DMS53 treated with DMSO at 0.1 percent for 48 hours (cell line): ENCODE data around the gene CHFR.
"Not testable (repeated sequence)": the region's sequence is repeated elsewhere in the genome, so short reads cannot be mapped to it uniquely, and the experiment has no call there.

Experiments used
- DNase-seq: peaks from one replicate; lab custom pipeline; 2025; ENCODE audit not compliant: unreplicated experiment; lab: John Stamatoyannopoulos, UW

The CHFR gene

DNA sequence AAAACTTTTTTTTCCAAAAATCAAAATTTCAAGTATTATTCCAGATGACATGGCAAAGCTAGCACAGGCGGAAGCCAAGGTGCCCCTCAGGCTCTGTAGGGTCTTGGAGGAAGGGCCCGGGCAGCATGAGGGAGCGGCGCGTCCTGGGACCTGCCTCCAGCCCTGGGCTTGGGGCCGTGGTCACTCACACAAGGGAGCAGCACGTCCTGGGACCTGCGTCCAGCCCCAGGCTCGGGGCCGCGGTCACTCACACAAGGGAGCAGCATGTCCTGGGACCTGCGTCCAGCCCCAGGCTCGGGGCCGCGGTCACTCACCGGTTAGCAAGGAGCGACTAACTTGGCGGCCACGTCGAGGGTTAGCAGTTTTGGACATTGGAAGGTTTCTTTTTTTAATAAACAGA, 46.9 kb downstream of the CHFR start:
- no peak for DNase-seq

DNA sequence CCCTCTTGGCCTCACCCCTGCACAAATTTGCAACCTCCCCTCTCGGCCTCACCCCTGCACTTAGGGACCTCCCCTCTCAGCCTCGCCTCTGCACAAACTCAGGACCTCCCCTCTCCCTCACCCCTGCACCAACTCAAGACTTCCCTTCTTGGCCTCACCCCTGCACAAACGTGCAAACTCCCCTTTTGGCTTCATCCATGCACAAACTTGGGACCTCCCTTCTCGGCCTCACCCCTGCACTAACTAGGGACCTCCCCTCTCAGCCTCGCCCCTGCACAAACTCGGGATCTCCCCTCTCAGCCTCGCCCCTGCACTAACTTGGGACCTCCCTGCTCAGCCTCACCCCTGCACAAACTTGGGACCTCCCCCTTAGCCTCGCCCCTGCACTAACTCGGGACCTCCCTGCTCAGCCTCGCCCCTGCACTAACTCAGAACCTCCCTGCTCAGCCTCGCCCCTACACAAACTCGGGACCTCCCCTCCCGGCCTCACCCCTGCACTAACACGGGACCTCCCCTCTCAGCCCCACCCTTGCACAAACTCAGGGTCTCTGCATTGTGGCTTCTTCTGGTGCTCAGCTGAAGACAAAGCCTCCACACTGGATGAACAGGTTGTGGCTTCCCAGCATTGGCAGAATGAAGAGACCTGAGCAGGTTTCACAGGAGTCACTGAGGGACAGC, 47.7 kb downstream of the CHFR start:
- no peak for DNase-seq

DNA sequence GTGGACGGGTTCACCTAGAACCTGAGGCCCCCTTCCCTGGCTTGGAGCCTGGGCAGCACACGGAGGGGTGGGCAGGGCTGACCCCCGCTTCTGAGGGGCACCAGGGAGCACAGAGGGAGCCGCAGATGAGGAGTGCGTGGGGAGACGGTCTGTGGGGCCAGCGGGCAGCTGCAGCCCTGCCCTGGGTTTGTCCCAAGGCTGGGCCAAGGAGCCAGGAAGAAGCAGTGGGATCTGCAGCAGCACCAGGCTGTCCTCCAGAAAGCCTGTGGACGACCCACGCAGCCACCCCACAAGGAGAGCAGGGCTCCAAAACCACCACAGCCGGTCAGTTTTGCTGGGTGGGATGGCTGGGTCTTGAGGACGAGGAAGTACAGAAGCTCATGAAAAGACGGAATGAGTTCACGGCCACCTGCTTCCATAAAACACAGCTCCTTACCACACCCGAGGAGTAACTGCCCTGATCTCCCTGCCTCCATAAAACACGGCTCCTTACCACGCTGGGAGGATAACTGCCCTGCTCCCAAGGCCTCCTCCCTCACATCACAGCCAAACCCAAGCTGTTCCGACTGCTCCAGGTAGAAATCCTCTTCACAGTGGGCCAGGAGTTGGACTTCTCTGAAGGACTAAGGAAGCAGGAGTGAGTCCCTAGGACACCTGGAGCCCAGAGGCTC, 48.9 kb downstream of the CHFR start:
- no peak for DNase-seq

DNA sequence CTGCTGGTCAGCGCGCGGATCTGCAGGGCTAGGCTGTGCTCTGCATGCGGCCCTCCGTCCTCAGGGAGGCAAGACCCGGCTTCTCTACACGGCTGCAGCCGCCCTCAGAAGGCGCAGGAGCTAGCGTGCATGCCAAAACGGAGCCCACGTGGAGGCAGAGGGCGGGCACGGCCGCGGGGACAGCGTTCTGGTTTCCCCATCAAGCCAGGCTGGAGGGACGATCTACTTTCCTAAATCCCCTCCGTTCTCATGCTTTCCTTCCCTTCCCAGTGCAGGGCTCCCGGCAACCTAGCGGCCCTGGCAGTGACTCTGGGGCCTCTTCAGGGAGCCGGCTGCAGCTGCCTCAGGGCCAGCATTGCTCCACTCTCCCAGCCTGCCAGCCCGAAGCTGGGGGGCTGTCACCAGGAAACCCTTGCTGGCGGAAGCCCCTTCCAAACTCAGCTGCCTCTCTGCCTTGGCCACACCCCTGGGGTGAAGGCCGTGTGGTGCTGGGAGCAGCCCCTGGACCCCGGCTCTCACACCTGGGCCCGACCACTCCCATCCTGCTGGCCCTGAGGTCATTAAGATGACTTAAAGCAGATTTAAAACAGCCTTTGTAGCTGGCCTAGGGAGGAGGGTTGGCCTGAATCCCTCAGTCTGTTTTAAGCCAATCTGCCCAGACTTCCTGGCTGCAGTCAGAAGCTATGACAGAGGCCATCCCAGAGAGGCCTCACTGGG, 49.6 kb downstream of the CHFR start:
- DNase-seq, result no peak

DNA sequence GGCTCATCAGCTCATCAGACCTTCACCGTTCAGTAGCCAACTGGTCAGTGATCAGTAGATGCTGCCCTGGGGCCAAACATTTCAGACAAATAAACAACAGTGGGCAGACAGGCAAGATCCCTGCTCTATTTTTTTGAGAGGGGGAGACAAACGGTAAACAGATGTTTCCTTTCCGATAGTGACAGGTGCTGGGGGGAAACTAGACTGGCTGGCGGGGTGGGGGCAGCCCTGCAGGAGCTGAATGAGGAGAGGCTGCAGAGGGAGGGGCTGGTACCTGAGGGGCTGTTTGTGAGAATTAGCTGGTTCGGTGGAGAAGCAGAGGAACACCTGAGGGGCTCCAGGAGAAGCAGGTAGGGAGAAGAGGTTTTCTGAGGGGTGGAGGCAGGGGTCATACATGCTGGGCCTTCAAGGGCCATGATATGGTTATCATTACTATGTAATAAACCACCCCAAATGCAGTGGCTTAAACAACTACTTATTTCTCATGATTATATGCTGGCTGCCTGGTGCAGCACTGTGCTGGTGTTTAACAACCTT, 50.5 kb downstream of the CHFR start:
- DNase-seq, result no peak

DNA sequence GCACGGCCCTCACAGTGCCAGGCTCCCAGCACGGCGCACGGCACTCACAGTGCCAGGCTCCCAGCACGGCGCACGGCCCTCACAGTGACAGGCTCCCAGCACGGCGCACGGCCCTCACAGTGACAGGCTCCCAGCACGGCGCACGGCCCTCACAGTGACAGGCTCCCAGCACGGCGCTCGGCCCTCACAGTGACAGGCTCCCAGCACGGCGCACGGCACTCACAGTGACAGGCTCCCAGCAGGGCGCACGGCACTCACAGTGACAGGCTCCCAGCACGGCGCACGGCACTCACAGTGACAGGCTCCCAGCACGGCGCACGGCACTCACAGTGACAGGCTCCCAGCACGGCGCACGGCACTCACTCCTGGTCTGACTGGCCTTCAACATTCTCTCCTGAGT, 51.2 kb downstream of the CHFR start:
- DNase-seq, result not testable (repeated sequence)

DNA sequence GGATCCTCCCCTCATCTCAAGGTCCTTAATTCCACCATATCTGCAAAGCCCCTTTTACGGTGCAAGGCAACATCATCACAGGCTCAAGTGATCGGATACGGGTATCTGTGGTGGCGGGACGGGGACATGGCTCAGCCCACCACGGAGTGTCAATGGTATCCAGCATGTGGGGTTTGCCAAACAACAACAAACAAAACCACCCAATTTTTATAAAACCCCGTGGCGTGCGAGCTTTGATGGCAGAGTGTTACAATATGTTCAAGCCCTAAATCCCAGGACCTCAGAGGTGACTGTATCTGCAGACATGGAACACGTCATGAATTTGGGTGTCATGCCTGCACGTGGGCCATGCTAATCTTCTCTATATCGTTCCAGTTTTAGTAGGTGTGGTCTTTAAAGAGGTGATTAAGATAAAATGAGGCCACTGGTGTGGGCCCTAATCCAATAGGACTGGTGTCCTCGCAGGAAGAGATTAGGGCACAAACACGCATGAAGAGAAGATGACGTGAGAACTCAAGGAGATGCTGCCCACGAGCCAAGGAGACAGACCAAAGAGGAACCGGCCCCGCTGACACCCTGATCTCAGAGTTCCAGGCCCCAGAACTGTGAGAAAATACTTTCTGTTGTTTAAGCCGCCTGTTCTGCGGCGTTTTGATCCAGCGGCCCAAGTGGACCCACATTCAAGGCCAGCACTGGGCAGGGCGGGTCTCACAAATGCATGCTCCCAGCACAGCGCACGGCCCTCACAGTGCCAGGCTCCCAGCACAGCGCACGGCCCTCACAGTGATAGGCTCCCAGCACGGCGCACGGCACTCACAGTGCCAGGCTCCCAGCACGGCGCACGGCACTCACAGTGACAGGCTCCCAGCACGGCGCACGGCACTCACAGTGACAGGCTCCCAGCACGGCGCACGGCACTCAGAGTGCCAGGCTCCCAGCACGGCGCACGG, 52.1 kb downstream of the CHFR start:
- DNase-seq, result no peak

DNA sequence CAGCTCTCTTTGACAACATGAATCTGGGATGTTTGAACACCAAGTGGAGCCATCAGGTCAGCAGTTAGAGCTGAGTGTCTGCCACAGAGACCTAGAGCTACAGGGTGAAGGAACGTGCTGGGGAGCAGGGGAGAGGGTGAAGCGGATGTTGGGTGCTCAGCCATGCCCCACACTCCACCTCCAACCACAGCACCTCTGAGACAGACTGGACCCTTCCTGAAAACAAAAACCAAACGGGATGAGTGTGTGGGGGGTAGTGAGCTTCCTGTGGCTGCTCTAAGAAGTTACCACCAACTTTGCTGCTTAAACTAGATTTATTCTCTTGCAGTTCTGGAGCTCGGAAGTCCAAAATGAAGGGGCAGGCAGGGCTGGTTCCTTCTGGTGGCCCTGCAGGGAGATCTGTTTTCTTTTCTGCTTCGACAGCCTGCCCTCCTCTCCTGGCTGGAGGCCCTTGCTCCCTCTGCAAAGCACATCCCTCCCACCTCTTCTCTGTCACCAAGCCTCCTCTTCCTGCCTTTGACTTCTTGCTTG, 53.2 kb downstream of the CHFR start:
- no peak for DNase-seq

DNA sequence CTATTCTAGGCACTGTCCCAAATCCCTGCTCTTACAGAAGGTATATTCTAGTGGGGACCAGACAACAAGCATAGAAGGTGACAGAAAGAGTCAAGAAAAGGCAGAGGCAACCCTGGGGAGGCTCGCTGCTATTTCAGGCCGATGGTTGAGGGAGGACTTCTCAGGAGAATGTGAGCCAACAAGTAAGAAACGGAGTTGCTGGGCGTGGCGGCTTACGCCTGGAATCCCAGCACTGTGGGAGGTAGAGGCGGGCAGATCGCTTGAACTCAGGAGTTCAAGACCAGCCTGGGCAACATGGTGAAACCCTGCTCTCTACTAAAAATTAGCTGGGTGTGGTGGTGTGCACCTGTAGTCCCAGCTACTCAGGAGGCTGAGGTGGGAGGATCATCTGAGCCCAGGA, 54.1 kb downstream of the CHFR start:
- DNase-seq, result no peak

DNA sequence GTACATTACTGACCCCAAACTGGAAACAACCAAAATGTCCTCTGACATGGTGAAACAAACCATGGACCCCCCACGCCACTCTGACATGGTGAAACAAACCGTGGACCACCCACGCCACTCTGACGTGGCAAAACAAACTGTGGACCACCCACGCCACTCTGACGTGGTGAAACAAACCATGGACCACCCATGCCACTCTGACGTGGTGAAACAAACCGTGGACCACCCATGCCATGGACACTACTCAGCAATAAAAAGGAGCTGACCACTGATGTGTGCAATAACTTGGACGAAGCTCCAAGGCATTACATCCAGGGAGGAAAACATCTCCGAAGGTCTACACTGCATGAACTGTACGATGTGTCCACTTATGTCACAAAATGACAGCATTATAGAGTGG, 55.6 kb downstream of the CHFR start:
- no peak for DNase-seq

DNA sequence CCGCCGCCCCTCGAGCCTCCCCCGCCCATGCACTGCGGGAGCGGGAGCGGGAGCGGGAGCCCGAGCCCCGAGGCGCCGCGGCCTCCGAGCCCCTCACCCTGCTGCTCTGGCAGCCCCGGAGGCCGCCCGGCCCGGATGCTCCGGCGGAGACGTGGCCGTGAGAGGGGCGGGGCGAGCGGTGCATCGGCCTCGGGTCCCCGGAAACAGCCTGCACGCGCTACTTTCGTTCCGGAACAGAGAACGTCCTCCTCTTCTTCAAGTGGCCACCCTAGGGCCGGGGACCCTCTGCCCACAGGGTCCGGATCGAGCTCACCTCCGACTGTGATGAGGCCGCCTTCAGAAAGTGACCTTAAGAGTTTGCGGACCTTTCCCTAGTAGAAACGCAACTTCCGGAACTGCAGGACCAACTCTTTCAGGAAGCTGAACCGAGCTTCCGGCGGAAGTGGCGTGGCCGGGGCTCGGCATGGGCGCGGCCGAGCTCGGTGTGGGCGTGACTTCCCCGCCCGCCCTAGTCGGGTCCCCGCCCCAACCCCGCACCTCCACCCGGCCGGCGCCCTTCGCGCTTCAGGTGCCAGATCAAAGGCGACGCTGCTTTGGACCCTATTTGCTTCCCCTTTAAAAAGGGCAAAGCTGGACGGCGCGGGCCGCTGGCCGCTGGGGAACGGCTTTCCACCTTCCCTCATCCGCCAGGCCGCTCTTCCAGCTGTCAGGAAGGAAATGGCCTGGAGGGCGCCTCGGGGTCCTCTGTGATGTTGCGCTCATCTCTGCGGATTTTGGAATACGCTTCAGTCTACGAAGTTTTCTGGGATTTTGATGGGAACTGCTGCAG, 58.5 kb downstream of the CHFR start, which contains the start of gene GOLGA3:
Gene GOLGA3 (minus strand): TSS at position 164 of the 829 bp plus-strand sequence. CDS start 6,741 bp downstream, outside the sequence.
- DNase-seq, result peak; percentile 86

DNA sequence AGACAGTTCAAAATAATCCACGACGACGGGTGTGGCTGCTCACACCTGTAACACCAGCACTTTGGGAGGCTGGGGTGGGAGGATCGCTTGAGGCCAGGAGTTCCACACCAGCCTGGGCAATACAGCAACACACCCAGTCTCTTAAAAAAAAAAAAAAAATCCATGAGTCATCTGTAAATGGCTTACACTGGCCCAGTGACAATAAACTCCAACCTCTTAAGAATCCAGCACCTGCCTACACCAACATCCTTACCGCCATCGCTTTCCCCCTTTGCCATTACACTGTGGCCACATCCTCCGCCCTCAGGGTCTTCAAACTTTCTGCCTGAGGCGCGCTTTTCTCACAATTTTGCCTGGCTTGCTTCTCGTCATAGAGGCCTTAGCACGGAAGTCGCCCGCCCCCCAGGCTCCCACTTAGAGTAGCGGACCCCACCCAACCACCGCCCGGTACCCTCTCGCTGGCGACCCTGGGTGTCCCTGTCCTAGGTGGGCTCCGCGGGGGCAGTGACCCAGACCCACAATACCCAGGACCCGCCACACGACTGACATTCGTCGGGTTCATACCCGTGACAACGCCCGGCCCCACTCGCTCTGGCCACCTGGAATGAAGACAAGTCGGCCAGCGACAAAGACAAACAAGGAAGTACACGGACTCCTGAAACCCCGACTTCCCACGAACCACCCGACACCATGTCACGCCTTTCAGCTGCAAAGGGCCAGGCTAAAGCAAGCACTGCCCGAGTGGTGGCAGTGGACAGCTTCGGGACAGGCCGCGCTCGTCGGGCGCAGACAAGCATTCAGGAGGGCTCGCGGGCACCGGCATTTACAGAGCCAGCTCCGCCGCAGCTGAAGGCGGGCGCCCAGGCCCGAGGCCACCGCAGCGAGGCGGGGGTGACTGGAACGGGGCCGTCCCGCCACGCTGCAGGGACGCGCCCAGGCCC, 59.4 kb downstream of the CHFR start:
- DNase-seq, result peak; percentile 68

DNA sequence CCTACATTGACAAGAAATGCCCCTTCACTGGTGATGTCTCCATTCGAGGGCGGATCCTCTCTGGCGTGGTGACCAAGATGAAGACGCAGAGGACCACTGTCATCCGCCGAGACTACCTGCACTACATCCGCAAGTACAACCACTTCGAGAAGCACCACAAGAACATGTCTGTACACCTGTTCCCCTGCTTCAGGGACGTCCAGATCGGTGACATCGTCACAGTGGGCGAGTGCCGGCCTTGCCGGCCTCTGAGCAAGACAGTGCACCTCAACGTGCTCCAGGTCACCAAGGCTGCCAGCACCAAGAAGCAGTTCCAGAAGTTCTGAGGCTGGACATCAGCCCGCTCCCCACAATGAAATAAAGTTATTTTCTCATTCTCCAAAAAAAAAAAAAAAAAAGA, 61.5 kb downstream of the CHFR start:
- DNase-seq, result no peak

DNA sequence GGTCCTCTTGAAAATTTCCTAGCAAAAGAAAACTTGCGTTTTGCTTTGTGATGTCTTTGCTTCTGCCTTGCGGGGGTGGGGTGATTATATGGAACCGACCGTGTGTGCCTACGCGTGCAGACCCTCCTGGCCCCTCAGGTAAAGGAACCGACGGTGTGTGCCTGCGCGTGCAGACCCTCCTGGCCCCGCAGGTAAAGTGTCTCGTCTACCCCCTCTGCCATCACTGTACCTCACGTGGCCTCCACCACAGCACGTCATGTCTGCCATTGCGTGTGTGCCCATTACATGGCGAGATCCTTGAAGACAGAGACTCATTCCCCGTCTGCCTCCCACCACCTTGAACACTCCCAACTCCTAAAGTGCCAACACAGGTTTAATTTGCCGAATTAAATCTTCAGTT, 62.3 kb downstream of the CHFR start:
- no peak for DNase-seq

DNA sequence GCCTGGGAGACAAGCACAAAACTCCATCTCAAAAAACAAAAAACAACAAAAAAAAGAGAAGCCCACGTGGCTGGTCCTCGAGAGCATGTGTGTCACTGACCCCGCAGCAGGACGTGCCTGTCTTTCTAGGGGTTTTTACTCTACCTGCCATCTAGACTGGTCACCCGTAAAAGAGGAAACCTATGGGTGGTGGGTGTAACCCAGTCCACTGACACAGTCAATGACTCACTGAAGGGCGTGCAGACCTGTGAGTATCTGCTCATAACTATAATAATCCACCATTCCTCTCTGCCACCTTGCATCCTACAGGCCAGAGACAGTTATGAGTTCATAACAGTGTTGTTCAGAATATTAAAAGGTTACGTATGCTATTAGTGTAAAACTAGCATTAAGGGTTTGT, 63.4 kb downstream of the CHFR start:
- no peak for DNase-seq

DNA sequence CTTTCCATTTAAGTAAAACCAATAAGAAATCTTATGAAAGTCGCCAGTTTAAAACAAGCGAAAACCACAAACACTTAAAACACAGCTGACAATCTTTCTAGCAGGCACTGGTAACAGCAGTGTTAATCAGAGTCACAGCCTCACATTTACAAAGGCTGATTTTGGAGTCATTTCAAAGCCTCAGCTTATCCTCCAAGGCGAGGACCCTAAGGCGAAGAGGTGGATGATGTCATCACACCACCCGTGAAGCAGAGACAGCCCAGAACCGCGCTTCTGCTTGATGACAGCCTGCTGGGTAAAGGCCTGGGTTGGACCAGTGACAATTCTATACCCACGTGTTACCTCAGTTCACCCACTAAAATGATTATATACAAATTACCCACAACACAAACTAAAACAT, 68.8 kb downstream of the CHFR start:
- no peak for DNase-seq

DNA sequence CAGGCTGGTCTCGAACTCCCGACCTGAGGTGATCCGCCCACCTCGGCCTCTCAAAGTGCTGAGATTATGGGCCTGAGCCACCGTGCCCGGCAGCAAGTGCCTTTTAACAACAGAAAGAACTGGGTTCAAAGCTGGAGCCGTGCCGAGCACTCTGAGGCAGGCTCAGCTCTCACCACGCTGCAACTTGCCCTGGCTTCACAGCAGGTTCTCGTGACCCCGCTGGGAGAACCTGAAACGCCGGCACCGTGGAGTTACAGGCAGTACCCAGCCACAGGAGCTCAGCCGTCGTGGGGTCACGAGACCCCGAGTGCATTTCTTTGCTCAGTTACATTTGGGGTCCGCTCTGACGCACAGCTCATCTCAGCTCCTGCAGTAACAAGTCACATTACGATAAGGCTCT, 73.2 kb downstream of the CHFR start:
- no peak for DNase-seq

DNA sequence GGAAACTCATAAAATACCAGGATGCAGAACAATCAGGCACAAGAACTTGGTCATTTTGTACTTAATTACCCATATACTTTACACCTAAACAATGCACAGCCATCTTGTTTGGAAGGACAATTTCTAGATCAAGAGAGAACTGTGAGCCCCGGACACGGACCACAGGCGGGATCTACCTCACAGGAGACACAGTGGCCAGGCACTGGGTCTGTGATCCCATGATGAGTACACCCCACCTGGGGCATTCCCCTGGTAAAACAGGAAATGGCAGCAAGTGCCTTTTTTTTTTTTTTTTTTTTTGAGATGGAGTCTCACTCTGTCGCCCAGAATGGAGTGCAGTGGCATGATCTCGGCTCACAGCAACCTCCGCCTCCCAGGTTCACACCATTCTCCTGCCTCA, 74.0 kb downstream of the CHFR start:
- no peak for DNase-seq
